ENCODE measurements around the gene H2AZ2. TPM values are rescaled to one million over a fixed set of nuclear protein-coding genes. Genes with fewer than 3 reads are reported as not detected.
A peak's percentile ranks its signal among the peaks of the same experiment; 100 is the strongest.

Gene H2AZ2
- total RNA-seq, 2 experiments from 2014 or later: 274 to 440 TPM

DNA sequence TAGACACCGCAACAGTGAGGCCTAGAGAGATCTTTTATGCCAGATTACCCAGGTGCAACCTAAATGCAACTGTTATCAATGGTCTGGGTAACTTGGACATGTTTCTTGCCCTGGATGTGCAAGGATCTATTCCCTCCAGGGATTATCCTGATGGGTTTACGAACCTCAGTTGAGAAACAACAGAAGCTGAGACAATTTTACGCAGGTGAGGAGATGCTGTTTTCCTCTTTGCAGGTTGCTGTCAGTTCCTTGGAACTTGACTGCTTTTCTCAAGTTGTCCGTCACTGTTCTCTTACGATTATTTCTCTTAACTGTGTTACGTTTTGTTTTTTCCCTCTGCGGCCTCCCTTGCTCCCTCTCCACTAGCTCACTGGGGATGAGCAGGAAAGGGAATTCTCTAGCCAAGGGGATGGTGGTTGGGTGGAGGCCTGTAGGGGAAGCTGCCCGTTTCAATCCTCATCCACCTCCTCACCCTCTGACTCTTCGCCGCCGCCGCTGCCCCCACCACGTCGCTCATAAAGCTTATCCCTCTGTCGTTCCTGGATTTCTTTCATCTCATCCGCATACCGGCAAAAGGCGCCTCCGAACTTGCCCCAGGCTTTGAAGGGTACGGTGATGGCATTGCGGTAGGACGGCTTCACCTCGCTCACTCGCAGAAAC, 36.2 kb upstream of the H2AZ2 start:
- no peaks in the 10 kb centered on the region for H3K9me2 ChIP-seq (ENCODE audit: insufficient read depth, low read length)
- peak overlapping the region; percentile 83 for H3K4me2 ChIP-seq (ENCODE audit: low read length)
- POLR2A ChIA-PET: interaction anchor here (0.7 to 1.3 kb wide), 3 partner anchors 9 to 35 kb away, joined by 3 read pairs; no protein-coding TSS in a partner anchor
- no peaks in the 10 kb centered on the region for H3K9me3 ChIP-seq (ENCODE audit: low read length)
- intact Hi-C loops (cut with micrococcal nuclease; ENCODE audit: unreplicated experiment): loop anchor here (2.0 kb wide), 1 partner anchor 21 kb away; no protein-coding TSS in a partner anchor
- CTCF ChIA-PET (ENCODE audit: unreplicated experiment): no interaction called here
- H2AFZ ChIP-seq (ENCODE audit: low read length): no peak overlapping the region
- TF ChIP-seq EZH2phosphoT487 (IDR thresholded peaks at IDR 0.05; ENCODE audit: borderline replicate concordance, low read depth, low read length): no peak
- TF ChIP-seq, protein P1, sequence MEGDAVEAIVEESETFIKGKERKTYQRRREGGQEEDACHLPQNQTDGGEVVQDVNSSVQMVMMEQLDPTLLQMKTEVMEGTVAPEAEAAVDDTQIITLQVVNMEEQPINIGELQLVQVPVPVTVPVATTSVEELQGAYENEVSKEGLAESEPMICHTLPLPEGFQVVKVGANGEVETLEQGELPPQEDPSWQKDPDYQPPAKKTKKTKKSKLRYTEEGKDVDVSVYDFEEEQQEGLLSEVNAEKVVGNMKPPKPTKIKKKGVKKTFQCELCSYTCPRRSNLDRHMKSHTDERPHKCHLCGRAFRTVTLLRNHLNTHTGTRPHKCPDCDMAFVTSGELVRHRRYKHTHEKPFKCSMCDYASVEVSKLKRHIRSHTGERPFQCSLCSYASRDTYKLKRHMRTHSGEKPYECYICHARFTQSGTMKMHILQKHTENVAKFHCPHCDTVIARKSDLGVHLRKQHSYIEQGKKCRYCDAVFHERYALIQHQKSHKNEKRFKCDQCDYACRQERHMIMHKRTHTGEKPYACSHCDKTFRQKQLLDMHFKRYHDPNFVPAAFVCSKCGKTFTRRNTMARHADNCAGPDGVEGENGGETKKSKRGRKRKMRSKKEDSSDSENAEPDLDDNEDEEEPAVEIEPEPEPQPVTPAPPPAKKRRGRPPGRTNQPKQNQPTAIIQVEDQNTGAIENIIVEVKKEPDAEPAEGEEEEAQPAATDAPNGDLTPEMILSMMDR (conservative IDR thresholded peaks at IDR 0.05; ENCODE audit: low read length): no peak
- peaks cover 61% of the 10 kb centered on the region for H3K79me2 ChIP-seq (ENCODE audit: insufficient read depth, low read depth, low read length)
- BruUV-seq (replicated peaks): no TSS peak
- H3K4me3 ChIP-seq (ENCODE audit: low read depth, low read length, poor library complexity, severe bottlenecking): peak overlapping the region; percentile 77
- H4K20me1 ChIP-seq (ENCODE audit: insufficient read depth, low read length): peaks cover 50% of the 10 kb centered on the region
- peaks cover 54% of the 10 kb centered on the region for H3K36me3 ChIP-seq (ENCODE audit: insufficient read depth, low read length)
- H3K27ac ChIP-seq (ENCODE audit: low read depth, low read length, poor library complexity, severe bottlenecking): peak overlapping the region; percentile 48
- DNase-seq (ENCODE audit: low spot score): no peak
- peaks cover 72% of the 10 kb centered on the region for H3K4me1 ChIP-seq (ENCODE audit: insufficient read depth, low read length, poor library complexity, severe bottlenecking)

DNA sequence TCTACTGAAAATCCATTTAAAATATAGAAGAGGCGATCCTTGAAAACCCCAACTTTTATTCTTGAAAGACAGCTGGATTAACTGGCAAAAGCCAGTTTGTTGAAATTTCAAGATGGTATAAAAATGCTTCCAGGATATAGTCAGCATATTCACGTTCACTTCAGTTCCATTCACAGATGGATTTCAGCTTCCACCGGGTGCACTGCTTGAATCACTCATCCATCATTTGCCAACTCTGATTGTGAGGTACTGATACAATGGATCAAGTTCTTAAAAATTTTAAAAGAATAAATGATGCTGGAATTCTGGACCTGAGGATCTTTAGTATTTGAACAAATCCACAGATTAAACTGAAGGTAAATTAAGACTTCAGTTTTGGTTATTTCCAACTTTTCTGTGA, 35.0 kb upstream of the H2AZ2 start:
- Histone ChIP-seq H3K9me2 (ENCODE audit: insufficient read depth, low read length) (no peaks in the 10 kb centered on the region), H3K4me3 (ENCODE audit: low read depth, low read length, poor library complexity, severe bottlenecking) (peak overlapping the region; percentile 77), H3K27ac (ENCODE audit: low read depth, low read length, poor library complexity, severe bottlenecking) (no peak overlapping the region), H3K4me1 (ENCODE audit: insufficient read depth, low read length, poor library complexity, severe bottlenecking) (peaks cover 69% of the 10 kb centered on the region), H2AFZ (ENCODE audit: low read length) (no peak overlapping the region), H3K9me3 (ENCODE audit: low read length) (no peaks in the 10 kb centered on the region), H3K4me2 (ENCODE audit: low read length) (peak overlapping the region; percentile 83), H3K36me3 (ENCODE audit: insufficient read depth, low read length) (peaks cover 63% of the 10 kb centered on the region), H4K20me1 (ENCODE audit: insufficient read depth, low read length) (peaks cover 50% of the 10 kb centered on the region), H3K79me2 (ENCODE audit: insufficient read depth, low read depth, low read length) (peaks cover 73% of the 10 kb centered on the region)
- ChIA-PET CTCF (ENCODE audit: unreplicated experiment) (interaction anchor here (1.3 kb wide), 1 partner anchor 25 kb away, joined by 3 read pairs; no protein-coding TSS in a partner anchor), POLR2A (interaction anchor here (0.6 to 2.6 kb wide), 8 partner anchors 9 to 293 kb away, joined by 3 to 27 read pairs (median 3); partner anchors contain the start of gene H2AZ2)
- intact Hi-C loops (cut with micrococcal nuclease; ENCODE audit: unreplicated experiment): loop anchor here (2.0 kb wide), 1 partner anchor 20 kb away; no protein-coding TSS in a partner anchor
- no peak for DNase-seq (ENCODE audit: low spot score)
- no TSS peak for BruUV-seq (replicated peaks)
- TF ChIP-seq, protein P1 (conservative IDR thresholded peaks at IDR 0.05; ENCODE audit: low read length): no peak
- TF ChIP-seq EZH2phosphoT487 (IDR thresholded peaks at IDR 0.05; ENCODE audit: borderline replicate concordance, low read depth, low read length): no peak

DNA sequence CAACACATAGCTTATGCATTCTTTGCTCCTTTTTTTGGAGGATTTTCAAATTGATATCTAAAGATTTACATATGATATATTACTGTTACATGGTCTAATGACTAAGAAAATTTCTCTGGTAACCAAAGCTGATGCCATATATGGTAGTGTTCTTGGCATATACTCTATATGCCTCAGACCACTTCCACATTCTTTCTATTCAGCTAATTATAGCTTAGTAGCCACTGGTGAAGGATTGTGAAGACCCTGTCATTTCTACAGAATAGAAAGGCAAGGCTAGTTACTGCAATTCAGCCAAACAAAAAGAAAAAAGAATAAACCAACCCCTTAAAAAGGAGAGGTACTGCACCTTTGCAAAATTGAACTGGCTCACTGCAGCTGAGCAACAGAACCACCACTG, 33.7 kb upstream of the H2AZ2 start:
- BruUV-seq (replicated peaks): no TSS peak
- Histone ChIP-seq H3K27ac (ENCODE audit: low read depth, low read length, poor library complexity, severe bottlenecking) (no peak overlapping the region), H3K79me2 (ENCODE audit: insufficient read depth, low read depth, low read length) (peaks cover 71% of the 10 kb centered on the region), H3K4me3 (ENCODE audit: low read depth, low read length, poor library complexity, severe bottlenecking) (peak overlapping the region; percentile 77), H3K4me1 (ENCODE audit: insufficient read depth, low read length, poor library complexity, severe bottlenecking) (peaks cover 56% of the 10 kb centered on the region), H2AFZ (ENCODE audit: low read length) (no peak overlapping the region), H3K9me3 (ENCODE audit: low read length) (no peaks in the 10 kb centered on the region), H4K20me1 (ENCODE audit: insufficient read depth, low read length) (peaks cover 50% of the 10 kb centered on the region), H3K4me2 (ENCODE audit: low read length) (peak overlapping the region; percentile 83), H3K36me3 (ENCODE audit: insufficient read depth, low read length) (peaks cover 65% of the 10 kb centered on the region), H3K9me2 (ENCODE audit: insufficient read depth, low read length) (no peaks in the 10 kb centered on the region)
- ChIA-PET POLR2A (interaction anchor here (0.5 to 2.6 kb wide), 16 partner anchors 8 to 364 kb away, joined by 3 to 27 read pairs (median 4); partner anchors contain the start of gene H2AZ2), CTCF (ENCODE audit: unreplicated experiment) (interaction anchor here (0.6 to 1.3 kb wide), 4 partner anchors 10 to 254 kb away, joined by 3 to 5 read pairs (median 3); no protein-coding TSS in a partner anchor)
- DNase-seq (ENCODE audit: low spot score): no peak
- TF ChIP-seq, protein P1 (conservative IDR thresholded peaks at IDR 0.05; ENCODE audit: low read length): no peak
- TF ChIP-seq EZH2phosphoT487 (IDR thresholded peaks at IDR 0.05; ENCODE audit: borderline replicate concordance, low read depth, low read length): no peak
- intact Hi-C loops (cut with micrococcal nuclease; ENCODE audit: unreplicated experiment): loop anchor here (2.0 kb wide), 1 partner anchor 19 kb away; no protein-coding TSS in a partner anchor
